H1 (cell line): ENCODE measurements around the gene TLE3.

Source experiments
- ASH2L ChIP-seq: fragments of 200-600, 300-600 bp; sonication (generic); IDR thresholded peaks from one replicate; pipeline ENCODE4 v1.7.1; 2017; ENCODE audit warnings: low read length
- CHD1 ChIP-seq: IDR thresholded peaks from 2 replicates; pipeline ENCODE4 v1.6.1; 2012; ENCODE audit warnings: low read depth, low read length, improper control_type of control experiment
- EZH2 ChIP-seq: fragments of 200-600 bp; sonication (generic); IDR thresholded peaks from 2 replicates; pipeline ENCODE4 v1.7.1; 2012; ENCODE audit warnings: low read depth, mild to moderate bottlenecking, moderate library complexity, low read length, inconsistent platforms; ENCODE audit not compliant: severe bottlenecking
- POLR2A ChIP-seq, 2 experiments: IDR thresholded peaks; 1 replicate in 1 of 2; 2 replicates in 1 of 2; pipeline ENCODE4 v1.6.1; 2011; ENCODE audit warnings: low read depth in 2 of 2, low read length in 2 of 2, mild to moderate bottlenecking in 2 of 2; ENCODE audit errors: control extremely low read depth in 1 of 2
- SIN3A ChIP-seq, 2 experiments: IDR thresholded peaks in 1 of 2; conservative IDR thresholded peaks in 1 of 2; 2 replicates each; pipeline ENCODE4 v1.6.1; 2011 to 2012; ENCODE audit warnings: low read length in 2 of 2, improper control_type of control experiment in 1 of 2, low read depth in 1 of 2, mild to moderate bottlenecking in 1 of 2
- TAF1 ChIP-seq: IDR thresholded peaks from 2 replicates; pipeline ENCODE4 v1.6.1; 2011; ENCODE audit warnings: mild to moderate bottlenecking, low read depth, low read length
- TF ChIP-seq, protein P1 (sequence below), 3 experiments: IDR thresholded peaks; 1 replicate in 2 of 3; 2 replicates in 1 of 3; pipeline versions ENCODE4 v1.5.1 to v1.6.1; 2011; ENCODE audit warnings: low read length in 3 of 3, mild to moderate bottlenecking in 3 of 3, inconsistent platforms in 2 of 3, low read depth in 1 of 3, moderate library complexity in 1 of 3; ENCODE audit not compliant: insufficient read depth in 1 of 3; ENCODE audit errors: control extremely low read depth in 1 of 3
- TF ChIP-seq, protein P2 (sequence below): IDR thresholded peaks from 2 replicates; pipeline ENCODE4 v1.6.1; 2012; ENCODE audit warnings: inconsistent platforms

DNA sequence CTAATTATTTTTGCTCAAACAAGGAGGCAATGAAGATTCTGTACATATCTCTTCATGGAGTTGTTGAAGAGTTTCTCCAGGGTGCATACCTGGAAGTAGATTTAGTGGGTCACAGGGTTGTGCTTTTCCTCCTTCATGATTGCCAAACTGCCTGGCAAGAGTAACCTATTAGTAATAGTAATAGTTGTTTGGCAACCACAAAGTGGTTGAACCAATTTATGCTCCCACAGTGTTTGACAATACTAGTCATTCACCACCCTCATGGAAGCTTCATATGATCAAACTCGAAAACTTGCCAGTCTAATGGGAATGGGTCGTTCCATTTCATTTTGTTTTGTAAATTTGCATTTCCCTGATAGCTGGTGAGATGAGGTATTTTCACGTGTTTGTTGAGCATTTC, 57.8 kb downstream of the TLE3 start:
- TF ChIP-seq, protein P1, sequence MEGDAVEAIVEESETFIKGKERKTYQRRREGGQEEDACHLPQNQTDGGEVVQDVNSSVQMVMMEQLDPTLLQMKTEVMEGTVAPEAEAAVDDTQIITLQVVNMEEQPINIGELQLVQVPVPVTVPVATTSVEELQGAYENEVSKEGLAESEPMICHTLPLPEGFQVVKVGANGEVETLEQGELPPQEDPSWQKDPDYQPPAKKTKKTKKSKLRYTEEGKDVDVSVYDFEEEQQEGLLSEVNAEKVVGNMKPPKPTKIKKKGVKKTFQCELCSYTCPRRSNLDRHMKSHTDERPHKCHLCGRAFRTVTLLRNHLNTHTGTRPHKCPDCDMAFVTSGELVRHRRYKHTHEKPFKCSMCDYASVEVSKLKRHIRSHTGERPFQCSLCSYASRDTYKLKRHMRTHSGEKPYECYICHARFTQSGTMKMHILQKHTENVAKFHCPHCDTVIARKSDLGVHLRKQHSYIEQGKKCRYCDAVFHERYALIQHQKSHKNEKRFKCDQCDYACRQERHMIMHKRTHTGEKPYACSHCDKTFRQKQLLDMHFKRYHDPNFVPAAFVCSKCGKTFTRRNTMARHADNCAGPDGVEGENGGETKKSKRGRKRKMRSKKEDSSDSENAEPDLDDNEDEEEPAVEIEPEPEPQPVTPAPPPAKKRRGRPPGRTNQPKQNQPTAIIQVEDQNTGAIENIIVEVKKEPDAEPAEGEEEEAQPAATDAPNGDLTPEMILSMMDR (IDR thresholded peaks at IDR 0.05; ENCODE audit: control extremely low read depth in 1 of 3, insufficient read depth in 1 of 3, low read depth in 1 of 3, low read length in 3 of 3), result no peak
- no peak for TF ChIP-seq TAF1
- TF ChIP-seq EZH2, result no peak
- TF ChIP-seq SIN3A (conservative IDR thresholded peaks at IDR 0.05 in 1 of 2, IDR thresholded peaks at IDR 0.05 in 1 of 2; ENCODE audit: low read depth in 1 of 2, low read length in 2 of 2), result no peak
- no peak for TF ChIP-seq POLR2A (IDR thresholded peaks at IDR 0.05; ENCODE audit: control extremely low read depth in 1 of 2, low read depth in 2 of 2, low read length in 2 of 2)
- TF ChIP-seq, protein P2, sequence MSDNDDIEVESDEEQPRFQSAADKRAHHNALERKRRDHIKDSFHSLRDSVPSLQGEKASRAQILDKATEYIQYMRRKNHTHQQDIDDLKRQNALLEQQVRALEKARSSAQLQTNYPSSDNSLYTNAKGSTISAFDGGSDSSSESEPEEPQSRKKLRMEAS, result no peak
- no peak for TF ChIP-seq ASH2L
- no peak for TF ChIP-seq CHD1
